Right forelimb (tissue), 1 donor: ENCODE results near the gene RRP36.
"Not testable (repeated sequence)": the region's sequence is repeated elsewhere in the genome, so short reads cannot be mapped to it uniquely, and the experiment has no call there.

Source experiments
- DNase-seq: peaks from one replicate; pipeline ENCODE4 v3.0.0-alpha.2; 2018

RRP36 gene

DNA sequence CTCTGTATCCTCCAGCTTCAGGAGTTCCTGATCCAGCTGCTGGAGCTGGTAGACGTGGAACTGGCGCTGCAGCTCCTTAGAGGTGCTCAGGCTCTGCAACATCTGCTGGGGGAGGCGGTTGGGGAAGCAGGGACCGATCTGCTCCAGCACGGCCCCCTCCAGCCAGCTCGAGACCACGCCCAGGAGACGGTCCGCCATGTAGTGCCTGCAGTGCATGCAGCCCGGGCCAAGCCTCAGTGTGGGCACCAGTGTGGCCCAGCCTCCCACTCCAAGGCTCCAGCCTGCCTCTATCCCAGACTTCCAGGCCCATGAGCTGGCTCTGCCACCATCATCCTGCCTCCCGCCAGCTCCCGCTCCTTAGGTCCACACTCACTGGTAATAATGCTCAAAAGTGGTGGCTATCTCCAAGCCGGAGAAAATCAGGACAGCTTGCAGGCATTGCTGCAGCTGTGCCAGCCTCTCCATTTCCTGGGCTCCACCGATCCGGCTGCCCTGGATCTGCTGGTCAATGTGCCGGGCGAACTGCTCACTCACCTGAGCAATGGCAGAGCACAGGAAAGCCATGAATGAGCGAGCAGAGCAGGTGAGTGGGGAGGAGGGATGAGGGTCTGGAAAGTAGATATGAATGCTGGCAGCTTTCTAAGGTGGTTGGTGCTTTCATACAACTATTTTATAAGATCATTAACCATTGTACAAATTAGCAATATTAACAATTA lies 19.3 kb downstream of the RRP36 start:
- no peak for DNase-seq

DNA sequence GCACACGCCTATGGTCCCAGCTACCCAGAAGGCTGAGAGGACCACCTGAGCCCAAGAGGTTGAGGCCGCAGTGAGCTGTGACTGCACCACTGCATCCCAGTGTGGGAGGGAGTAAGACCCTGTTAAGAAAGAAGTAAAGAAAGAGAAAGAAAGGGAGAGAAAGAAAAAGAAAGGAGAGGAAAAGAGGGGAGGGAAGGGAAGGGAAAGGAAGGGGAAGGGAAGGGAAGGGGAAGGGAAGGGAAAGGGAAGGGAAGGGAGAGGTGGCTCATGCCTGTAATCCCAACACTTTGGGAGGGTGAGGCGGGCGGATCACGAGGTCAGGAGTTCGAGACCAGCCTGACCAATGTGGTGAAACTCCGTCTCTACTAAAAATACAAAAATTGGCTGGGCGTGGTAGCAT lies 20.1 kb downstream of the RRP36 start:
- DNase-seq = not testable (repeated sequence)

DNA sequence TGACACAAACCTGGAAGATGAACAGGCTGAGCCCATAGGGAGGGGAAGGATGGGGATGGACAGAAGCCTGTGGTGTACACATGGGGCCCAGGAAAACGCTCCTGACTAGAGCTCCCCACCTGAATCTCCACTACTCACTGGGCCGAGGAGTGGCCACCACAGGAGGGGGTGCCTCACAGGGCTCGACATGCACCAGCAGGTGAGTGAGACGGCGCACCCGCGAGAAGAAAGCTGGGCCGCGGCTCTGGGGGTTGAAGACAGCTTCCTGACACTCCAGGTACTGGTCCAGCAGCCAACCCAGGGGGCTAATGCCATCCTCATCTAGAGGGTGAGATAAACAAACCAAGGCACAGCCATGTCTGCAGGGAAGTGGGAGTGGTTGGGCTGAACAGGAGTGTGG lies 21.9 kb downstream of the RRP36 start:
- DNase-seq = no peak

DNA sequence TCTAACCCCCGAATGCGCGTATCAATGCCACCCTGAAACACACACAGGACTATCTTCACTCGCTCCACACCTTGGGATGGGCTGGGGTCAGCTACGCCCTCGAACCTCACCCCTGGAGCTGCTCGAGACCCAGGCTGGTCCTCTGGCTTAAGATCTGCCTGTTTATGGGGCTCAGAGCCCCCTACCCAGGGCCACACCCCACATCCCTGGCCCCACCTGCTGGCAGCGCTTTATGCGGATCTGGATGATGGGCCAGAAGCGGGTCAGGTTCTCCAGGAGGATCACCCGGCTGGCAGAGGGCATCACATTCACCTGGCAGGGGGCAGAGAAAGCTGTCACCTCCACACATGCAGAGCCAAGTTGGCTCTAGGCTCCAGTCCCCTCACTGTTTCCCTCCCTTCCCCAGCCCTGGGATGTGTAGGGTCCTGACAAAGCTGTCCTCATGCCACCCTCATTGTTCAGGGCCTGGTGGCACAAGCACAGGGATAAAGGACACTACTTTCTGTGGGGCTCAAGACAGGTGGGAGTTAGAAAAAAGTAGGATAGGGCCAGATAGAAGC lies 24.0 kb downstream of the RRP36 start:
- DNase-seq = no peak

DNA sequence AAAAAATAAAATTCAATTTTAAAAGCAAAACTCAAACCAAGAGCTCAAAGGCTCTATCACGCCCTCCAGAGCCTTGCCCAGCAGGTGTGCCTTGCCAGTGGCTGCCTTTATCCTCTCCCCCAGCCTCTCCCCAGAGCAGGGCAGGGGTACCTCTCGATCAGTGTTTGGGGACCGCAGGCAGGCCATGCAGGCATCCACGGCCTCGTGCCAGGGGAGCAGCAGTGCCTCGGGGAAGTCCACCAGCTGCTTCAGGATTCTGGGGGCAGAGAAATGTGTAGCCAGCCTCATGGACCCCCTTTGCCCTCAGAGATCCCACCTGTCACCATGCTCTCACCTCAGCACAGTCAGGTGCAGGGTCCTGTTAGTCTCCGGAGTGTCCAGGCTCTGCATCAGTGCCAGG lies 26.6 kb downstream of the RRP36 start:
- DNase-seq = no peak

DNA sequence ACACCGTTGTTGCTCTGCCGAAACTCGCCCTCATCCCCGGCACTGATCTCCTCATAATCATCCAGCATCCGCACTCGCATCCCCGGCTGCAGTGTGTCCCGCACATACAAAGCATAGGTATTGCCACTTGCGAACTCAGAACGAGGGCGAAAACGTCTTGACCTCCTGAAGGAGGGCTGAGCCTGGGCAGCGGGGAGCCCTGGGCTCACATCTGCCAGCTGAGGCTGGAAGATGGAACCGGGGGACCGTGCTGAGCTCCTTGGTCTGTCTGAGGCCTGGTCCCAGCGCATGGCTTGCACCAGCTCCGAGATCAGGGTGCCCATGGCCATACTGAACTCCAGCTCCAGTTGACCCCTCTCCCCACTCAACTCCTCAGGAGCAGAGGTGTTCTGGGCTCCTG lies 29.6 kb downstream of the RRP36 start:
- no peak for DNase-seq

DNA sequence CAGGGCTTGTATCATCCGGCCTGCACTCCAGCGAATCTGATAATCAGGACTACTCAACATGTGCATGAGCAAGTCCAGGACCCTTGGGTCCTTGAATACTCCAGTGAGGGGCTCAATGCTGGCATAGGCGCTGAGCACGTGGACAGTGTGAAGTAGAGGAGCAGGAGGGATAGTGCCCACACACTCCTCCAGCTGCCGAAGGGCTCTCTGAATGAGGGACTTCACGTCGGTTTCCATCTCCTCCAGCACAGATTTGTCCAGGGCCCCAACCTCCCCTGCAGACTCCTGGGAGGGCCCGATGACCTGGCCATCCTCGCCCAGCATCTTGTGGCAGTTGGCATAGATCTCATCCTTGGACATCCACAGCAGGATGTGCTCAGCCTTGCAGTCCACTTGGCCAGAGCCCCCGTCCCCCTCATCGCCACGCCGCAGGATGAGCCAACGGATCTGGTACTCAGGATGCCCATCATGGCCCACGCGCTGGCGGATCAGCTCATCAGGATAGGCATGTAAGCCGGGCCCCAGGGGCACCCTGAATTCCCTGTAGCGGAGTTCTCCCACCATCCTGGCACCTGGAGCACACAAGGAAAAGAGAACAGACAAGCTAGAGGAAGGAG lies 30.9 kb downstream of the RRP36 start:
- DNase-seq = no peak

DNA sequence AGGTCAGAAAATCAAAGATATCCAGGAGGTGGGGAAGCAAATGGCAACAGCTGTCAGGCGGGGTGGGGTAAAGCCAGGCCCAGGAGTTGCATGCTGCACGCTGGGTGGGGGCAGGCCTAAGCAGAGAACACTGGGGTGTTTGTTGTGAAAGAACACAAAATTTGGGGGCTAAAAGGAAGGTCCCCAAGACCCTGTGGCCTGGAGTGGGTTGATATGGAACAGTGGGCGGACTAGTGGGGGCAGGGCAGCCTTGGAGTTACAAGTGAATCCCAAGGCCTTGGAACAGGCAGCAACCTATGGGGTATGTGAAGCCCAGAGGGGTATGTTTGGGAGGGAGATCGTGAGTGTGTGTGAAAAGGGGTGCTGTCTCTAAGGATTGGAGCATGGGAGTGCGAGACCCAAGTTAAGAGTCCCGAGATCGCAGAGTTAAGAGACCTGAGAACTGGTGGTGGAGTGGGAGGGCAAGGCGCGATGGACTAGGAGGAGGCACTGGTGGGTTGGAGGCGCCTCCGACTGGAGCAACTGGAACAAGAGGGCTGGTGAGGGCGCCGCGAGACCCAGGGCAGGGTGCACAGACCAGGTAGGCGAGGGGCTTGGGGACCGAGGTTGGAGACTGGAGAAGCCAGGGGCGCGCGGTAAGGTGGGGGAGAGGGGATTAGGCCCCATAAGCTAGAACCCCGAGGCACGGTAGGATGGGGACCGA lies 31.6 kb downstream of the RRP36 start:
- DNase-seq = no peak

DNA sequence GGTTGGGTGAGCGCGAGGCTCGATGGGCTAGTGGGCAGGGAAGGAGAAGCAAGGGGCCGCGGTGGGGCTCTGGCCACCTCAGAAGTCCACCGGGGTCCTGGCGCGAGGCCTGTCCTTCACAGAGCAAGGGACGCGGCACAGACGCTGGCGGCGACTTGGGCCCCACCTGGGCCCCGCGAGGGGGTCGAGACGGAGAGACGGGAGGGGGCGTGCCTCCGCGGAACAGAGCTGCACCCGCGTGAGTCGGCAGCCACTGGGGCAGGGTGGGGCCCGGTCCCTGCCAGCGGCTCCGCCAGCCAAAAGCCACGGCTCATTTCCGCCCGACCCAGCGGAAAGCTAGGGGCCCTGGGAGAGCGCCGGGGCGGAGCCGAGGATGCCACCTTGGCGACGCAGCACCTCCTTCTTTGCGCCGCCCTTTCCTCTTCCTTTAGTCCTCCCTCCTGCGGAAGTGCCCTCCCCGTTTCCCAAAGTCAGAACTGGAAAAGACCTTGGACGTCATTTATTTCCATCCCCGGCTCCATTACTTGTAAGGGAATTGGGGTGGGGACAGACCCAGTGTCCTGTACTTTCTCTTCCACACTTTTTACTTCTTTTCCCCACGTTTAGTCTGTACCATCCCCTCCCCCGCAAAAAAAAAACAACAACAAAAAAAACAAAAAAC lies 32.3 kb downstream of the RRP36 start, which contains the start of gene CUL7:
Gene CUL7, minus strand, starts transcription at position 307 of the 661 bp plus-strand sequence. CDS start 1,063 bp downstream, outside the sequence.
- peak; percentile 97 for DNase-seq

DNA sequence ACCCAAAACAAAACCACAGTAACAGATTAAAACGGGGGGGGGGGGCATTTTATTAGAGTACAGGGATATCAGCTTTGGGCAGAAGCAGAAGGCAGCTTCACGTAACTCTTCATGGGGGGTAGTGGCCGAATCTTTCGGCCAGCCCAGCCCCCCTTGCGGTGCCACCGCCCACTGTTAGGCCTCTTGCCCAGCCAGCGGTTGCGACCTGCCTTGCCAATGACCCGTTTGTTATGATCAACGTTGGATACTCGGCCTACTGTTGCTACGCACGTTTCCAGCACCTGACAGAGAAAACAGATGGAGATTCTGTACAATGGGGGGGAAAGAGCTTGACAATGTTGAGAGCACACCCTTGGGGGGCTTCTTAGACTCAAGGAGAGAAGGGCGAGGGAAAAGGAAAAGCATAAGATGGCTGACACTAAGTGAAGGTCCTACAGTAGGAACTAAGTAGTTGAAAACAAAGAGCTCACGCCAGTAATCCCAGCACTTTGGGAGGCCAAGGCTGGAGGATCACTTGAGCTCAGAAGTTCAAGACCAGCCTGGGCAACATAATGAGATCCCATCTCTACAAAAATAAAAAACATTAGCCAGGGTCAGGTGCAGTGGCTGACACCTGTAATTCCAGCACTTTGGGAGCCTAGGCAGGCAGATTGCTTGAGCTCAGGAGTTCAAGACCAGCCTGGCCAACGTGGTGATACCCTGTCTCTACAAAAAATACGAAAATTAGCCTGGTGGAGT lies 33.0 kb downstream of the RRP36 start:
- no peak for DNase-seq

DNA sequence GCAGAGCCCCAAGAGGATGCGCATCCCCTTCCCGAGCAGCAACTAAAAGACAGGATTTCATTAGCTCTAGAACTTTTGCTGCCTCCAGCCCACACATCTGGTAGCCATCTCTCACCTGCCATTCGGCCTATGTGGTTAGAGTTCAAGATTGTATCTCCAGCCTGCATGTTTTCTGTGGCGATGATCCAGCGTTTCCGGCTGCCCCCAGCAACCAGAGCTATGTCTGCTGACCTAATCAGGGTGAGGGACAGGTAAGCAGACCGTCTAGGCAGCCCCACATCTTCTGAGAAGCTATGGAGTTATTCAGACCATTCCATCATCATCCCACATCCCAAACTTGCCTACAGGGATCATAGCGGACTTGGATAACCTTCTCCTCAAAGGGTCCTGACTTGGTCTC lies 34.5 kb downstream of the RRP36 start:
- no peak for DNase-seq

DNA sequence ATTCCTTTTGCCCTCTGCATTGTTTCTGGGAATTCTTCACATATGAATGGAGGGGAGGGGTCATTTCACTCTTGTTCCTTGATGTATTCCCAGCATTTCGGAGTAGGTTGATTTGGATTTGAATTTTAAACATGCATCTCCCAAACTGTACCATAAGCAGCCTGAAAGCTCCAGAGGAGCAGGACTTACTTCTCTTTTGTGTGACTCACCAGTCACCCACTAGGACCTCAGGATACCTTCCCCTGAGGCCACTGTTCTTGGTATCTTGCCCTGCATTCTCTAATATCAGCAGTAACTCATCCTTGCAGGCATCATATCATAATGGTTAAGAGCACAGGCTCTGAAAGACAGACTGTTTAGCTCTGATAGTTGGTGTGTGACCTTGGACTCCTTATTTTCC lies 37.1 kb downstream of the RRP36 start:
- no peak for DNase-seq

DNA sequence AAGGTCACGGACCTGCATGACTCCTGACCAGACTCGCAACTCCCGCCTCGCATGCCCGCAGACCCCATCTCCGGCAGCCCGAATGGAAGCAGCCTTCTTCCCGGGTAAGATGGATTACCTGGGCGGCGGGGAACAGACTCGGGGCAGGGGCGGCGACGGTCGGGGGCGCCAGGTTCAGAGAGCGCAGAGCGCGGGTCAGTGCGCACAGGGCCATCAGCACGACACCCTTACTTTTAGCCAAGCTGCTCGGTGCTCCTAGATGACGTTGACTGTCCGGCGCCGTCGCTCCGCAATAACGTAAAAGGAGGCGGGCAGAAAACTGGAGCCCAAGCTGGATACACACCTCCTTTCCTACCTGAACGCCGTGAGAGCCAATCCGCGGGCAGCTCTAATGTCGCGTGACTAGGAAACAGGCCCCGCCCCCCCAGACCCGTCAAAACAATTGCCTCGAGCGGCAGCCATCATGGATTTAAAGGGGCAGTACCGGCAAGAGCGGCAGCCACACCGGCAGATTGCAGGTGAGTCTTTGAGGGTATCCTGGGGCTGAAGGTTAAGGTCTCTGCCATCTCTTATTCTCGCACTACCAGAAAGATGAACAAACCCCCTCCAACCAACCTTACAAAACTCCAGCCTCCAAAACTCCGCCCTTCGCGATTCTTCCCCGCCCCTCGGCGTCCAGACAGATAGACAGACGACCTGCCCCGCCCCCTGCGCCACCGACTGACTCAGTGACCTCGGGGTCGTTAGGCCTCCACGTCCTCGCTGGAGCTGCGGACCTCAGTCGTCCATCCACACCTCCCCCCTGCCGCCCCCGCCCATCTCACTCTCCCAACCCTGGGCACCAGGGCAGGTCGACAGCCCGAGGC lies 38.0 kb downstream of the RRP36 start, which contains the start of the genes KLC4 and MRPL2:
Gene KLC4, plus strand, starts transcription at position 464 of the 866 bp plus-strand sequence. CDS start 1,705 bp downstream, outside the sequence.
Gene MRPL2, minus strand, starts transcription at position 267 of the 866 bp plus-strand sequence. Its CDS starts 53 bp downstream, at position 214.
- peak; percentile 99 for DNase-seq

DNA sequence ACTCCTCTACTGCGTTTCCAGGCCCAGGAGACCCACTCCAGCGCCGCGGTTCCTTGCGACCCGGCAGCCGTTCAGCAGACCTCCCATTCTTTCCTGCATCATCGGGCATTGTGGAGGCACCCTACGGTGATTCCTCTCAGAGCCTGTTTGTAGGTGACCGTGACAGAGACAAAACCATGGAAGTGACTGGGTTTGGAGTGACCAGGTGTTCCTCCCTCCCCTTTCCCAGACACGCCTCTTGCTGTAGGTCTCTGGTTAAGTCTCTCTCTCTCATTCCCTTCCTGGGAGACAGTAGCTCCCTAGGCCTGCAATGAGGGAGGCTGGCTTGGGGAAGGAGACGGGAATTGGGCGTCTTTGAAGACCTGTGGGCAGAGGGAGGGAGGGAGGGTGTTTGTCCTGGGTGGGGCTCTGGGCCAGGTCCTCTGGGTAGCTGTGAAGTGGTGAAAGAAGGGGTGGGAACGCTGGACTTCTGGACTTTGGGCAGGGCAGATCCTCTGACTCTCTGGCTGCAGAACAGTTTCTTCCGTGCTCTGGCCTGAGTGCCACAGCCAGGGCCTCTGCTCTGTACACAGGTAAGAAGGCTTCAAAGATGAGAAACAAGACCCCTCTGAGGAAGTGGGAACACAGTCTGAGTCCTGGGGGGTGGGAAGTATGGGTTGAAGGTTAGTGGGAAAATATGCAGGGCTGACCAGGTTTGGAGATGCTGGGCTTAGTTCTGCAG lies 38.8 kb downstream of the RRP36 start:
- no peak for DNase-seq

DNA sequence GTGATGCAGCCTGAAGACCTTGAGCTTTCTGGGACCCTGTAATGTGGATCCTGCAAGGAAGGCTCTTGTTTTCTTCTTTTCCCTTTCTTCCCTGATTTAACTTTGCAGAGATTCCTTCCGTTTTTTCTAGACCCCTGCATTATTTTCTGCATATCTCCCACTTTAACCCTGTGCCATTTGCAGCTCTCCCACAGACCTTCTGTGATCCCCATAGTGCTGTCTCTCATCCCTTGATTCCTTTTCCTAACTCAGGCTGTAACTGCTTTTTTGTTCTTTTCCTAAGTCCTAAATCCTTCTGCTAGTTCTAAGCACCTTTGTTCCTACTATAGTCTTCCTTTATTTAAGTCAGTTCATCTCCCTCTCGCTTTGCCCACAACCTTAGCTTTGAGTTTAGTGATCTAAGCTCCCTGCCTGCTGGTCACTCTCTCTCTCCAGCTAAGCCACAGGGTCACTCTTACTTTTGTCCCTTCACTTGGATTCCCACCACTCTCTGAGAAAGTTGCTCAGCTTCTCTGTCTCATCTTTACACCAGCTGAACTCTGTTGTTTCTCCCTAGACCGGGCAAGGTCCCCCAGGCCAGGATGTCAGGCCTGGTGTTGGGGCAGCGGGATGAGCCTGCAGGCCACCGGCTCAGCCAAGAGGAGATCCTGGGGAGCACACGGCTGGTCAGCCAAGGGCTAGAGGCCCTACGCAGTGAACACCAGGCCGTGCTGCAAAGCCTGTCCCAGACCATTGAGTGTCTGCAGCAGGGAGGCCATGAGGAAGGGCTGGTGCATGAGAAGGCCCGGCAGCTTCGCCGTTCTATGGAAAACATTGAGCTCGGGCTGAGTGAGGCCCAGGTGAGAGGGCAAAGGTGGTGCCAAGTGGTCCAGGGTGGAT lies 39.6 kb downstream of the RRP36 start:
- DNase-seq = no peak

DNA sequence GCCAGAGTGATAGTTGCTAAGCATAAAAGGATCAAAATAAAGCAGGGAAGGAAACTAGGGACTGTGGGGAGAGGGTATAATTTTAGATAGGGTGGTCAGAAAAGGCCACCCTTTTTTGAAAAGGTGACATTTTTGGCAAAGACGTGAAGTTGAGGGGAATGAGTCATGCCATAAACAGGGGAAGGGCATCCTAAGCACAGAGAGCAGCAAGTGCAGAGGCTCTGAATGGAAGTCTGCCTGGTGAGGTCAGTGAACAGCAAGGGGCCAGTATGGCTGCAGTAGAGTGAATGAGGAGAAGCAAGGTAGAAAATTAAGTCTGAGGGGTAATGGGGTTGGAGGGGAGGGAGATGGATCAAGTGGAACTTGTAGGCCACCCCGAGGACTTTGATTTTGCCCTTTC lies 40.4 kb downstream of the RRP36 start:
- DNase-seq = no peak

DNA sequence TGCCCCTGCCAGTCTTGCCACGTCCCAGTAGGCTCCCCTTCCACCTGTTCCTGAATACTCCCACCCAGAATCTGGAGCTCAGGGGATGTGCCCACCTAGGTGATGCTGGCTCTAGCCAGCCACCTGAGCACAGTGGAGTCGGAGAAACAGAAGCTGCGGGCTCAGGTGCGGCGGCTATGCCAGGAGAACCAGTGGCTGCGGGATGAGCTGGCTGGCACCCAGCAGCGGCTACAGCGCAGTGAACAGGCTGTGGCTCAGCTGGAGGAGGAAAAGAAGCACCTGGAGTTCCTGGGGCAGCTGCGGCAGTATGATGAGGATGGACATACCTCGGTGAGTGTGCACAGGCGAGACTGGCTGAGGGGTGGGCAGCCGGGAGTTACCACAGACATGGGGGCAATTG lies 41.4 kb downstream of the RRP36 start:
- DNase-seq = no peak

DNA sequence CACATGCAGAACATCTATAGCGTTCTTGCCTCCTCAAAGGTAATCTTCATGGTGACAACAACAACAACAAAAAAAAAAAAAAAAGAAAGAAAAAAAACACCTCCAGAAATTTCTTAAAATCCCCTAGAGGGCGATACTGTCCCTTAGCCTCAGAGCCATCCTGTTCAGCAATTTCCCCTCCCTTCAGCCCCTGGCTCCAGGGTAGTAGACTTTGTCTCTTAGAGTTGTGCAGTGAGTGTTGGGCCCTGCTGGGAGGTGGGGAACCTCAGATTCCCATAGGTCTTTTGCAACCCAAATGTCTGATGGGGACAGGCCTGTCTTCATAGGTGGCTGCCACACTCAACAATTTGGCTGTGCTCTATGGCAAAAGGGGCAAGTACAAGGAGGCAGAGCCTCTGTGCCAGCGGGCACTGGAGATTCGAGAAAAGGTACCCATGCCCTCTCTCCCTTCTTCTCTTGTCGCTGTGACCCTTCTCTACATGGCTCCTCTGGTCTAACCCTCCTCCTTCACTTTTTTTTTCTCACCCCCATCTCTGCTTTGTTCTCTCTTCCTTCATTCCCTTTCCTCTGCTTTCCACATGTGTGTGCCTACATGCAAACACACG lies 48.7 kb downstream of the RRP36 start:
- DNase-seq = no peak
